GM12875 (cell line): Measurements from ENCODE around the gene POLR1A.

Experiments
- H3K4me3 ChIP-seq: one replicate; pipeline ENCODE4 v1.5.1; 2011; ENCODE audit warnings: low read depth, low read length, control low read depth
- CTCF ChIP-seq: IDR thresholded peaks from 2 replicates; pipeline ENCODE4 v1.5.1; 2011; ENCODE audit warnings: low read depth, mild to moderate bottlenecking, control low read depth, inconsistent platforms, low read length, moderate library complexity, borderline replicate concordance; ENCODE audit not compliant: insufficient read depth

The POLR1A gene

GRCh38 chr2:86139981-86140380 lies 34.3 kb upstream of the POLR1A start:
- no peak for TF ChIP-seq CTCF
- H3K4me3 ChIP-seq, result no peak overlapping the region

GRCh38 chr2:86138736-86139625 lies 33.3 kb upstream of the POLR1A start:
- TF ChIP-seq CTCF, result no peak

GRCh38 chr2:86136141-86136540 lies 30.5 kb upstream of the POLR1A start:
- H3K4me3 ChIP-seq, result no peak overlapping the region
- TF ChIP-seq CTCF, result no peak

More at GRCh38 chr2:86138736-86139625, 33.3 kb upstream of the POLR1A start:
- no peak overlapping the region for H3K4me3 ChIP-seq

DNA sequence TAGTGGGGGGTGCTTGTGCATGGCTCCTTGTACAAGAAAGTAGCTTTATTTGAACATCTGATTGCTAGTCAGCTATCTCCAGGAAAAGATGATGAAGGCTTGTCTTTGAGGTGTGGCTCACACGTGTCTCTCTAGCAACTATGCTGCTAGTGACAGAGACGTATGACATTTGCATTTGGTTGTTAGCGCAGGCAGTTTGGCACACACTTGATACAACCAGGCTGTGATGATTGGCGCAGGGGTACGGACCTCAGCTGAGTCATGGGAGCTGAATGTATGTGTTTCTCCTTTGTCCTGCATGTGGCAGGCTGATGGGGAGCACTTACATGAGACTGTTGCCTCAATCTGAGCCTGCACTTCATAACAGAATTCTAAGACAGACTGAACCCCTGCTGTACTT lies 30.0 kb upstream of the POLR1A start:
- no peak overlapping the region for H3K4me3 ChIP-seq
- TF ChIP-seq CTCF, result no peak

DNA sequence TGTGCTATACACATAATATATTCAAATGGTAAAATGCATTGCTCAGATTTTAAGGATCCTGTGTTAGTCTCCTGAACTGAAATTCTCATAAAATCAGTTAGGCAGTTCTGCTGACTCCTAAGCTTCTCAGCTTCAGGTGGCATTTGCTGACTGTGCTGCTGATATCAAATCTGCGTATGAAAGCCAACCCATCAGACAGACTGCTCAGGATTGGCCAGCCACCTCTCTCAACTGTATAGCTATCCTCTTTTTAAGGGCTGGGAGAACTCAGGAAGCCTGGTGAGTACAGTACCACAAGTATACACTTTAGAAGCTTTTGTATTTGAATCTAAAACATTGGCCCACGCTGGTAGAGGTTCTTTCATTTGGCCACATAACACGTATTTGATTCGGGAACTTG lies 29.0 kb upstream of the POLR1A start:
- TF ChIP-seq CTCF, result no peak
- no peak overlapping the region for H3K4me3 ChIP-seq

DNA sequence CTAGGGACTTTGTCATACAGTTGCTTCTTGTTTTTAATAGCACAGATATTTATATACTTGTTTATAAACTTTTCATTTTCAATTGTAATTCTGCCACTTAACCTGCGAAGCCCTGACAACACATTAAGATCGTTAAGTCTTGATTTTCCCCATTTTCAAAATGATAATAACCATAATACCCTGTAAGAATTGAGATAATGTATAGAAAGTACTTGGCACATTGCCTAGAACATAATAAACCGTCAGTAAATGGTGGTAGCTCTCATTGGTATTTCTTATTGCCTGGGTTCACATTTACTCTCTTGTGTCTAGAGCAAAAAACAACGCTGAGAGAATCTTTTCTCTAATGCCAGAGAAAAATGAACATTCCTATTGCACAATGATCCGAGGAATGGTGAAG lies 19.0 kb upstream of the POLR1A start:
- no peak for TF ChIP-seq CTCF

GRCh38 chr2:86123328-86123925 lies 17.7 kb upstream of the POLR1A start:
- no peak overlapping the region for H3K4me3 ChIP-seq
- no peak for TF ChIP-seq CTCF

More for the DNA sequence above, 19.0 kb upstream of the POLR1A start:
- no peak overlapping the region for H3K4me3 ChIP-seq
